Right lobe of liver (tissue), 4 donors: Measurements from ENCODE around the gene MUC5B.

ENCODE experiments used
- POLR2A ChIP-seq: fragments of 450-650 bp; IDR thresholded peaks from one replicate; pipeline ENCODE4 v1.6.1; 2017; ENCODE audit warnings: antibody characterized with exemption, mild to moderate bottlenecking
- TF ChIP-seq, protein P1 (sequence below), 4 donors: fragments of 200-600 bp in 3 of 4; fragments of 450-650 bp in 1 of 4; IDR thresholded peaks; one replicate each; pipeline versions ENCODE4 v1.5.1 to v1.8.0; 2016 to 2022; ENCODE audit warnings: antibody characterized with exemption in 4 of 4, mild to moderate bottlenecking in 2 of 4
- donor health status: DM: no; HTN: no; CAD: no.
- donor health status: DM: no; HTN: no; CAD: no.
- donor health status: DM: no; HTN: yes; CAD: no.

DNA sequence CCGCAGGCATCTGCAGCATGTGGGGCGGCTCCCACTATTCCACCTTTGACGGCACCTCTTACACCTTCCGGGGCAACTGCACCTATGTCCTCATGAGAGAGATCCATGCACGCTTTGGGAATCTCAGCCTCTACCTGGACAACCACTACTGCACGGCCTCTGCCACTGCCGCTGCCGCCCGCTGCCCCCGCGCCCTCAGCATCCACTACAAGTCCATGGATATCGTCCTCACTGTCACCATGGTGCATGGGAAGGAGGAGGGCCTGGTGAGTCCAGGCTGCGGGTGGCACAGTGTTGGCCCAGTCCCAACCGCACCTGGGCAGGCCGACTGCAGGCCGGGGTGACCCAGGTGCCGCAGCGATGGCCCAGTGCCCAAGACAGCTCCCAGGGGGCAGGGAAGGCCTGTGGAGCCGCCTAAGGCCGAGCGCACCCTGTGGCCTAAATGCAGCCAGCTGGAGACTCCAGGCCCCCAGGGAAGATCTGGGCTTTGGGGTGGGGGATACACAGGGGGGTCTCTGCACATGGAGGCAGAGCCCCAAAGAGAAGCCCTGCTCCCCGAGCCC, 31.3 kb downstream of the MUC5B start:
- TF ChIP-seq, protein P1, sequence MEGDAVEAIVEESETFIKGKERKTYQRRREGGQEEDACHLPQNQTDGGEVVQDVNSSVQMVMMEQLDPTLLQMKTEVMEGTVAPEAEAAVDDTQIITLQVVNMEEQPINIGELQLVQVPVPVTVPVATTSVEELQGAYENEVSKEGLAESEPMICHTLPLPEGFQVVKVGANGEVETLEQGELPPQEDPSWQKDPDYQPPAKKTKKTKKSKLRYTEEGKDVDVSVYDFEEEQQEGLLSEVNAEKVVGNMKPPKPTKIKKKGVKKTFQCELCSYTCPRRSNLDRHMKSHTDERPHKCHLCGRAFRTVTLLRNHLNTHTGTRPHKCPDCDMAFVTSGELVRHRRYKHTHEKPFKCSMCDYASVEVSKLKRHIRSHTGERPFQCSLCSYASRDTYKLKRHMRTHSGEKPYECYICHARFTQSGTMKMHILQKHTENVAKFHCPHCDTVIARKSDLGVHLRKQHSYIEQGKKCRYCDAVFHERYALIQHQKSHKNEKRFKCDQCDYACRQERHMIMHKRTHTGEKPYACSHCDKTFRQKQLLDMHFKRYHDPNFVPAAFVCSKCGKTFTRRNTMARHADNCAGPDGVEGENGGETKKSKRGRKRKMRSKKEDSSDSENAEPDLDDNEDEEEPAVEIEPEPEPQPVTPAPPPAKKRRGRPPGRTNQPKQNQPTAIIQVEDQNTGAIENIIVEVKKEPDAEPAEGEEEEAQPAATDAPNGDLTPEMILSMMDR (IDR thresholded peaks at IDR 0.05): no peak
- TF ChIP-seq POLR2A: no peak
